ENCODE data around the gene NPM3.

- no peak for TF ChIP-seq PKNOX1 (IDR thresholded peaks at IDR 0.05)
- no peak for TF ChIP-seq NFRKB (IDR thresholded peaks at IDR 0.05)
- no peak for TF ChIP-seq SUZ12 (IDR thresholded peaks at IDR 0.05)
- no peak for TF ChIP-seq FOXA1 (IDR thresholded peaks at IDR 0.05)
- TF ChIP-seq SP1 (IDR thresholded peaks at IDR 0.05), result no peak
- TF ChIP-seq BHLHE40 (IDR thresholded peaks at IDR 0.05; ENCODE audit: borderline replicate concordance), result peak; percentile 86
- peak; percentile 95 for TF ChIP-seq FOXM1 (IDR thresholded peaks at IDR 0.05; ENCODE audit: borderline replicate concordance)
- TF ChIP-seq FOXK2 (IDR thresholded peaks at IDR 0.05), result peak; percentile 97
- TF ChIP-seq ZNF384 (IDR thresholded peaks at IDR 0.05), result no peak
- no peak for TF ChIP-seq CTBP1 (IDR thresholded peaks at IDR 0.05; ENCODE audit: borderline replicate concordance)
- 0 out of 2 replicates have a peak, but pooled peaks have one; percentile 21 for TF ChIP-seq ARNT (IDR thresholded peaks at IDR 0.05)
- TF ChIP-seq ELF4 (IDR thresholded peaks at IDR 0.05), result peak; percentile 56; the same call in 1 of the 2 replicates
- TF ChIP-seq HDGF (IDR thresholded peaks at IDR 0.05; ENCODE audit: borderline replicate concordance), result no peak
These were observed 35.0 kb upstream of the NPM3 start, which contains the start of gene OGA for GRCh38 chr10:101818119-101818871.
